ENCODE results near the gene FSTL4. TPM values are rescaled to one million over a fixed set of nuclear protein-coding genes. Genes with fewer than 3 reads are reported as not detected.
A peak's percentile ranks its signal among the peaks of the same experiment; 100 is the strongest.

FSTL4 gene
- polyA plus RNA-seq, 1 donor from 2014 or later, result not detected

GRCh38 chr5:133299728-133300127, 312.6 kb downstream of the FSTL4 start:
- Mint-ChIP-seq H3K4me3 (no peak overlapping the region), H3K4me1 (no peaks in the 10 kb centered on the region), H3K27me3 (peaks cover 2% of the 10 kb centered on the region), H3K36me3 (no peaks in the 10 kb centered on the region), H3K27ac (no peak overlapping the region), H3K9me3 (no peaks in the 10 kb centered on the region)

DNA sequence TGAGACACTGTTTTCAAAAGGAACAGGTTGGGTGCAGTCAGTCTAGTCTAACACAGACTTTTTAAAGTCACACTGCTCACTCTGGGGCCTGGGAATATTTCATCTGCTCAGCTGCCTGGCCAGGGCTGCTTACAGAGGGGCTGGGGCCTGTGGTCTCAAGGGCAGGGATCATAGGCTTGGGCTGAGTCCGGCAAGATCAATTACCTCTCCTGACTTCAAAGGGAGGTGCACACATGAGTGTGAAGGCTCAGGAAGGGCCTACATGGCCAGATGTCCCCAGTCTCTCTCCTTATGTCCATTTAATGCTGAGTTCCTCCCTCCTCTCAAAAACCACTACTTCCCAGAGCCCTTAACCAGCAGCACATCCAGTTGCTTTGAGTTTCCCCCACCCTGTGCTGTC, 313.3 kb downstream of the FSTL4 start:
- Mint-ChIP-seq H3K27me3 (peaks cover 2% of the 10 kb centered on the region), H3K27ac (no peak overlapping the region), H3K36me3 (no peaks in the 10 kb centered on the region), H3K4me3 (no peak overlapping the region), H3K4me1 (no peaks in the 10 kb centered on the region), H3K9me3 (no peaks in the 10 kb centered on the region)

GRCh38 chr5:133298447-133298846, 313.9 kb downstream of the FSTL4 start:
- no peak overlapping the region for H3K4me3 Mint-ChIP-seq
- peaks cover 2% of the 10 kb centered on the region for H3K27me3 Mint-ChIP-seq
- no peaks in the 10 kb centered on the region for H3K36me3 Mint-ChIP-seq
- H3K9me3 Mint-ChIP-seq, result no peaks in the 10 kb centered on the region
- H3K4me1 Mint-ChIP-seq, result no peaks in the 10 kb centered on the region
- H3K27ac Mint-ChIP-seq, result no peak overlapping the region

DNA sequence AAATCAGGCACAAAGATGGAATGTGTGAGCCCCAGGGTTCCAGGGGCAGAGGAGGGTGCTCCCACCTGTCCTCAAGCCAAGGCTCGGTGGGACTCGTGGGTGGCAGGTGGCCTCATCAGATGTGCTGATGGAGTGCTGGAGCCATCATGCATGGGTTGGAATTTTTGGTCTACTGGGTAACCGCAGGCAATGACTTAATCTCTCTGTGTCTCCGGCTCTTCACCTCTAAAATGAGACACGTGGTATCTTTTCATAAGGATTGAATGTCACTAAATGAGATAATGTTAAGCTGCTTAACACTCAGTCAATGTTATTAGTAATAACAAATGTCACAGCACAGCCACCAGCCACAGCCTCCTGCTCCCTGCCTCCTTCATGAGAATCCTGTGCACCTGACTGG, 315.0 kb downstream of the FSTL4 start:
- Mint-ChIP-seq H3K4me3 (no peak overlapping the region), H3K27ac (no peak overlapping the region)

DNA sequence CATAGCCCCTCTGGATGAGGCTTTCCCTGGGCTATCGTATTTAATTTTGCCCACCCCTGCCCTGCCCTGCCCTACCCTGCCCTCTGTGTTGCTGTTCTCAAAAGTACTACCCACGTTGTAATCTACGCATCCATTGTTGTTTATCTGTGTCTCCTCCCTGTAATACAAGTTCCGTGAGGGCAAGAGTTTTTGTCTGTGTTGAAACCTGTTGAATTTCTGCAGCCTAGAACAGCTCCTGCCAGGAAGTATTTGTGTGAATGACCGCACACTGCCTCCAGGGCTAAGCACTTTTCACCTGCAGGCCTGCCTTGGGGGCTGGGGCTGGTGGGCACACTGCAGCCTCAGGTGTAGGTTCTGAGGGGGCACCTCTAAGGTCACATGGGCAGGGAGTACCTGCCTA, 315.7 kb downstream of the FSTL4 start:
- Mint-ChIP-seq H3K4me1 (no peaks in the 10 kb centered on the region), H3K9me3 (no peaks in the 10 kb centered on the region), H3K27me3 (peaks cover 2% of the 10 kb centered on the region), H3K27ac (no peak overlapping the region), H3K4me3 (no peak overlapping the region), H3K36me3 (no peaks in the 10 kb centered on the region)

More for the DNA sequence above, 315.0 kb downstream of the FSTL4 start:
- peaks cover 2% of the 10 kb centered on the region for H3K27me3 Mint-ChIP-seq
- no peaks in the 10 kb centered on the region for H3K36me3 Mint-ChIP-seq
- H3K9me3 Mint-ChIP-seq, result no peaks in the 10 kb centered on the region
- no peaks in the 10 kb centered on the region for H3K4me1 Mint-ChIP-seq

DNA sequence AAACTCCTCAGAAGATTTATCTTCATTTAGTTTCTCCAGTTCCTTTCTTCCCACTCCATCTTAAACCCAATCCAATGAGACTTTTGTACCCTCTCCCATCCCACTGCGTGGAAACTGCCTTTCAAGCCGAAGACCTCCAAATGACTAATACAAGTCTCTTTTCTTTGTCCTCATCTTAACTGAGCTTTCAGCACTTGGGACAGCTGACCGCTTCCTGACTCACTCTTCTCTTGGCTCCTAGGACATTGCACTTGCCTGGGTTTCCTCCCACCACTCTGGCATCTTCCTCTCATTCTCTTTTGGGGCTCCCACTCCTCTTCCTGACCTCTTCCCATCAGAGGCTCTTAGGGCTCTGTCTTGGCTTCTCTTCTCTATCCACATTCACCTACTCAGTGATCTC, 316.8 kb downstream of the FSTL4 start:
- H3K27me3 Mint-ChIP-seq, result no peaks in the 10 kb centered on the region
- H3K27ac Mint-ChIP-seq, result no peak overlapping the region
- H3K9me3 Mint-ChIP-seq, result no peaks in the 10 kb centered on the region
- no peak overlapping the region for H3K4me3 Mint-ChIP-seq
- H3K36me3 Mint-ChIP-seq, result no peaks in the 10 kb centered on the region
- no peaks in the 10 kb centered on the region for H3K4me1 Mint-ChIP-seq

DNA sequence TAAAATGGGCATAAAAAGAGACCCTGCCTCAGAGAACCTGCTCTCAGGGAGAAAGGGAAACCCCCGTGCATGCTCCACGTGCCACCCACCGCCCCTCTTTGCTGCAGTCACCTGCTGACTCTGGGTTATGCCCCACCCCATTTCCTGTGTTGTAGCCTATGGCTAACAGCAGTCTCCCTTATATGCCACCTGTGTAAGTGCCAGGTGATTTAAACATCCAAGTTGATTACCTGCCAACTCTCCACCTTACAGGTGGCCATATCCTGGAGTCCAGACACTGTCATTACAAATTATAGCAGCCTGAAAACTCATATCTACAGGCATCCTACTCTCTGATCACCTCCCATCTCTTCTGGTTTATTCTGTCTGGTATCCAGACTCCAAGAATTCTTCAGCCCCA, 318.0 kb downstream of the FSTL4 start:
- Mint-ChIP-seq H3K4me1 (no peaks in the 10 kb centered on the region), H3K9me3 (no peaks in the 10 kb centered on the region), H3K27me3 (no peaks in the 10 kb centered on the region), H3K27ac (no peak overlapping the region), H3K4me3 (no peak overlapping the region), H3K36me3 (no peaks in the 10 kb centered on the region)

- H3K4me1 Mint-ChIP-seq, result no peaks in the 10 kb centered on the region
- no peaks in the 10 kb centered on the region for H3K27me3 Mint-ChIP-seq
- H3K9me3 Mint-ChIP-seq, result no peaks in the 10 kb centered on the region
- no peak overlapping the region for H3K4me3 Mint-ChIP-seq
- no peak overlapping the region for H3K27ac Mint-ChIP-seq
- no peaks in the 10 kb centered on the region for H3K36me3 Mint-ChIP-seq
Observed at GRCh38 chr5:133293960-133294359, 318.4 kb downstream of the FSTL4 start.

DNA sequence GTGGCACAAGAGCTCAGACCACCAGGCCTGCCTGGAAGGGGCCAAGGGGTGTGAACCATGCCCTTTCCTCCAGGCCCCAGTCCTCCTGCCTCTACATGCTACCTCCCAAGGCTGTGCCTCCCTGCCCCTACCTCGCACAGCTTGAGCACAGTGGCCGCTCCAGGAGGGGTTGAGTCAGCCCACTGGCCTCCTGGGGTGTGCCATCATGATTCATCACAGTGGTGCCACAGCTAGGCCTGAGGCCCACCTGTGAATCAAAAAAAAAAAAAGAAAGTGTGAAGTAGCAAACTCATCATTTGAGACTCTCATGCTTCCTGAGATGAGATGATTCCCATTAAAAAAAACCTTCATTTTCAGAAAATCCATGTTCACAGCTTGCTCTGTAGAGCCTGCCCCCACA, 320.0 kb downstream of the FSTL4 start:
- Mint-ChIP-seq H3K9me3 (no peaks in the 10 kb centered on the region), H3K4me1 (no peaks in the 10 kb centered on the region), H3K4me3 (no peak overlapping the region), H3K27ac (peak overlapping the region in 1 of 3 donors; percentile 27), H3K36me3 (no peaks in the 10 kb centered on the region), H3K27me3 (no peaks in the 10 kb centered on the region)

DNA sequence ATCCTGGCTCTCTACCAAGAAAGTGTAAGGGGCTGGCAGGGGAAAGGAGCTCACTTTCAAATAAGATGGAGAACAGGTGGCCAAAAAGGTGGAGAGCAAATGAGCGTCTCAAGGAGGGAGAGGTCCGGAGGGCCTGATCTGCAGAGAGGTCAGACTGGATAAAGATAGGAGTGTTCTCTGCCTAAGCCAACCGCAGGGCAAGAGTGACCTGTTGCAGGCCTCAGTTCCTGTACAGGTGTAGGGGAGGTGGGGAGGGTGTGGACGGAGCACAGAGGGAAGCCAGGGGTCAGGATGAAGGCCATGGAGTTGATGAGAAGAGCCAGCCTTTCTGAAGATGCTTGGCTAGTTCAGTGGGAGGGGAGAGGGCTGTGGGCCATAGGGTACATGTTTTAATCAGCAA, 320.8 kb downstream of the FSTL4 start:
- H3K27ac Mint-ChIP-seq, result no peak overlapping the region
- no peaks in the 10 kb centered on the region for H3K27me3 Mint-ChIP-seq
- no peaks in the 10 kb centered on the region for H3K9me3 Mint-ChIP-seq
- no peaks in the 10 kb centered on the region for H3K36me3 Mint-ChIP-seq
- H3K4me1 Mint-ChIP-seq, result no peaks in the 10 kb centered on the region
- no peak overlapping the region for H3K4me3 Mint-ChIP-seq

GRCh38 chr5:133290669-133291240, 321.6 kb downstream of the FSTL4 start:
- Mint-ChIP-seq H3K27ac (no peak overlapping the region), H3K9me3 (no peaks in the 10 kb centered on the region), H3K4me1 (no peaks in the 10 kb centered on the region)

DNA sequence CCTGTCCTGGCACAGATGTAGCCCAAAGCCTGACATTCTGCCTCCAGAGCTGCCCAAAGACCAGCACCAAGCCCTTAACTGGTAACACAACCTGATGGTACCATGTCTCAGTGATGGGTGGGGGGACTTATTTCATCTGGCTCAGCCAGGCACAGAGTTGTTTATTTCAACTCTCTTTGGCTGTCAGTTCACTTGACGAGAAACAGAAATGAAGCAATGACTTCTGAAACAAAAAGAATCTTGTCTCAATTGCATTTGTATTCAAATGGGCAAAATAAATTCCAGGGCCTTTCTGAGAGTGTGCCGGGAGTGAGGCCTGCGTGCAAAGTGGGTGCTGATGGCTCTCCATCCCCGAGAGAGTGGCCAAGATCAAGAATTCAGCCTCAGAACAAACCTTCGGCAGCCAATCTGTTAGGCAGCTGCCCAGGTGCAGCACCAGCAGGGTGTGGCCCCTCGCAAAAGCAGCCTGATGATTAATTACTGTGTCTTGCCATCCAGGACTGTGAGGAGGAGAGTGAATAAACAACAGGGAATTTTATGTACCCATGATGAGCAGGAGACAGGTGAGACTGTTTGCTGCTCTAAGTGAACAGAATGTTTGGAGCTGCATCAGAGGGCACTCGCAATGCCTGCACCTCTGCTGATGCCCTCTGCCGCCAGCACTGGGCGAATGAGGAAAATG, 322.5 kb downstream of the FSTL4 start:
- H3K27ac Mint-ChIP-seq, result no peak overlapping the region
- H3K27me3 Mint-ChIP-seq, result no peaks in the 10 kb centered on the region
- H3K36me3 Mint-ChIP-seq, result no peaks in the 10 kb centered on the region
- no peaks in the 10 kb centered on the region for H3K9me3 Mint-ChIP-seq
- H3K4me1 Mint-ChIP-seq, result no peaks in the 10 kb centered on the region
- no peak overlapping the region for H3K4me3 Mint-ChIP-seq

More at GRCh38 chr5:133290669-133291240, 321.6 kb downstream of the FSTL4 start:
- H3K27me3 Mint-ChIP-seq, result no peaks in the 10 kb centered on the region
- H3K36me3 Mint-ChIP-seq, result no peaks in the 10 kb centered on the region
- no peak overlapping the region for H3K4me3 Mint-ChIP-seq

DNA sequence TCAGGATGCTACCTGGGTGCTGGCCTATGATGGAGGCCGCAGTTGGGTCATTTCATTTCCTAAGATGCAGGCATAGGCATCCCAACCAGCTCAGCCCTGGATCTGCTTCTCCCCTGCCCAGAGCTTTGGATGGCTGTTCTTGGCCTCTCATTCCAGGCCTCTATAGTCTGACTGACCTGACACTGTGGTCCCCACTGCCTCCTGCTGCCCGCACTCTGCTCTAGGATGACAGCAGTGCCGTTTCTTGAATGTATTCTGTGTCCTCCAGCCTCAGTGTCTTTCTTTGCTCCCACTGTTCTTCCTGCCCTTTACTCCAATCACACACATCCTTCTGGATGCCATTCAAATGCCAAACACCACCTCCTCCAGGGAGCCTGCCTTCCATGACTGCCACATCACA, 324.8 kb downstream of the FSTL4 start:
- Mint-ChIP-seq H3K4me3 (no peak overlapping the region), H3K4me1 (no peaks in the 10 kb centered on the region), H3K9me3 (no peaks in the 10 kb centered on the region), H3K36me3 (no peaks in the 10 kb centered on the region), H3K27ac (no peak overlapping the region), H3K27me3 (no peaks in the 10 kb centered on the region)

GRCh38 chr5:133286483-133286882, 325.9 kb downstream of the FSTL4 start:
- Mint-ChIP-seq H3K27ac (no peak overlapping the region), H3K27me3 (no peaks in the 10 kb centered on the region), H3K4me1 (no peaks in the 10 kb centered on the region), H3K36me3 (no peaks in the 10 kb centered on the region), H3K4me3 (no peak overlapping the region), H3K9me3 (no peaks in the 10 kb centered on the region)

DNA sequence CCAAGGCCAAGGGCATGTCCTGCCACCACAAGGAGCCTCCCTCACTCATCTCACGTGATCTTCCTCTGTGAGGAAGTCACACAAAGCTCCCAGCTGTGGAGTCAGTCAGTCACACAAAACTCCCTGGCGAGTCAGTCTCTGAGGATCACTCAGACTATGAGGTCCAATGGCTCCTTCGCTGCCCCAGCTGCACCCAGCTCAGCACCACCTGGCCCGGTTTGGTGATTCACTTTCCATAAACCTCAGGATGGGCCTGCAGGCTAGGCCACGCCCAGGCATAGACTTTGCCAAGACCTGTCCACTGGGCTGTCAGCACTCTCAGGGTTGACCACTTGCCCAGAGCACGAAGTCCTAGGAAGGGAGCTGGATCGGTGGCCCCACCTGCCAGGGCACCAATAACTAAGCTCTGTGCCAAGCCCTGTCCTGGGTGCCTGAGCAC, 326.7 kb downstream of the FSTL4 start:
- Mint-ChIP-seq H3K27me3 (no peaks in the 10 kb centered on the region), H3K4me1 (no peaks in the 10 kb centered on the region), H3K36me3 (no peaks in the 10 kb centered on the region), H3K27ac (no peak overlapping the region), H3K9me3 (no peaks in the 10 kb centered on the region), H3K4me3 (no peak overlapping the region)

- H3K4me1 Mint-ChIP-seq, result no peaks in the 10 kb centered on the region
- no peaks in the 10 kb centered on the region for H3K9me3 Mint-ChIP-seq
- H3K27me3 Mint-ChIP-seq, result no peaks in the 10 kb centered on the region
- no peak overlapping the region for H3K4me3 Mint-ChIP-seq
- H3K36me3 Mint-ChIP-seq, result no peaks in the 10 kb centered on the region
- no peak overlapping the region for H3K27ac Mint-ChIP-seq
Observed at GRCh38 chr5:133284306-133284705, 328.0 kb downstream of the FSTL4 start.
